Adipocyte (in vitro differentiated cells): ENCODE results near the gene MICU1.

Experiments
- DNase-seq: peaks from one replicate; pipeline ENCODE4 v3.0.0-alpha.2; 2015; ENCODE audit warnings: low read depth
- H3K27me3 ChIP-seq: replicated peaks from 2 replicates; pipeline ENCODE4 v1.7.0; 2013; ENCODE audit warnings: mild to moderate bottlenecking, low read length, moderate library complexity; ENCODE audit not compliant: control insufficient read depth, insufficient read depth
- H3K36me3 ChIP-seq: 2 replicates; pipeline ENCODE4 v1.7.0; 2013; ENCODE audit warnings: low read length, mild to moderate bottlenecking, moderate library complexity; ENCODE audit not compliant: control insufficient read depth, insufficient read depth, severe bottlenecking
- H3K4me1 ChIP-seq: 2 replicates; pipeline ENCODE4 v1.7.0; 2013; ENCODE audit warnings: mild to moderate bottlenecking, low read length, moderate library complexity; ENCODE audit not compliant: control insufficient read depth, insufficient read depth
- H3K4me3 ChIP-seq: 2 replicates; pipeline ENCODE4 v1.7.0; 2013; ENCODE audit warnings: mild to moderate bottlenecking, low read length, moderate library complexity
- H3K9ac ChIP-seq: 2 replicates; pipeline ENCODE4 v1.7.0; 2013; ENCODE audit warnings: mild to moderate bottlenecking, low read length, moderate library complexity
- H3K9me3 ChIP-seq: 2 replicates; pipeline ENCODE4 v1.7.0; 2013; ENCODE audit warnings: mild to moderate bottlenecking, low read length, moderate library complexity; ENCODE audit not compliant: control insufficient read depth

Gene MICU1

DNA sequence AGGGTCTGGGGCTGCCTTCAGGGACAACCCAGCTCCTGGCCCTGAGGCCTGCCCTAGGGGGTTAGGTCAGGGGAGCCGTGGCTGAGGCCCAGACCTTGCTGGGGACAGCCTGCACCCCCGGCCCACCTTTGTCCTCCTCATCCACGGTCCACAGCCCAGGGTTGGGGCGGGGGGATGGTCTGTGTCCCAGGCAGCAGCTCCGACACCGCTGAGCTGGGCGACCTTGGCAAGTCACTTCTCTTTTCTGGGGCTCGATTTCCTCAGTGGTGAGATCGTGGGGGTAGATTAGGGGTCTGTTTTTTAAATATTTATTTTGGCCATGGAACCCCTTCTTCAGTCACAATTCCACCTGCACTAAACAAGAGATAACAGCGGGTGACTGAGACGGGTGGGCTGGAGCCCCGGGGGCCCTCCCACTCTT, 302.1 kb downstream of the MICU1 start:
- no peaks in the 10 kb centered on the region for H3K36me3 ChIP-seq
- H3K9me3 ChIP-seq, result no peaks in the 10 kb centered on the region
- no peak overlapping the region for H3K4me3 ChIP-seq
- no peak overlapping the region for H3K9ac ChIP-seq
- peaks cover 48% of the 10 kb centered on the region for H3K4me1 ChIP-seq
- DNase-seq, result no peak
- H3K27me3 ChIP-seq, result no peaks in the 10 kb centered on the region

DNA sequence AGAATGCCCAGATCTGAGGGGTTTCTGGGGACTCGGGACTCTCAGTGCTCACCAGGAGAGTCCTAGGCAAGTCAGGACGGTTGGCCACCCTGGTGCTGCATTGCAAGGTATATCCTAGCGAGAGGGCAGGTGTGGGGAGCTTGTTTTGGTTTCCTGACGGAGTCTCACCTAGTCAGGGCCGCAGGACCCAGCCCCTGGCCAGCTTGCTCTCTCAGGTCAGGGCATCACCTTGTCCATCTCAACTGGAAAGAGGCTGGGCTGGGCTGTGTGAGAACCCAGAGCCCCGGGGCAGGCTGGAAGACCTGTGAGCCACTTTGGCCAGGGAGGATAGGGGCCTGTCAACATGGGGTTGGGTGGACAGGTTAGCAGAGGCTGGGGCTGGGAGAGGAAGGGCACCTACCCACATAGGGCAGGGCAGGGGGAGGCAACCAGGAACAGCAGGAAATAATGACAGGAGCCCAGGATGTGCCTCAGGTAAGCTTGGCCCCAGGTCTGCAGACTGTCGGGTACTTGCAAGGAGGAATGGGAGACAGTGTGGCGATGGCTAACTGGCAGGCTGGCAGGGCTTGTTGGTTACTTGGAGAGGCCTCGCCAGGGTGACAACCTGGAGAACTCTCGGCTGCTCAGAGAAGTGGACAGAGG, 302.6 kb downstream of the MICU1 start:
- Histone ChIP-seq H3K4me3 (no peak overlapping the region), H3K9me3 (no peaks in the 10 kb centered on the region), H3K4me1 (peaks cover 47% of the 10 kb centered on the region), H3K9ac (no peak overlapping the region), H3K36me3 (no peaks in the 10 kb centered on the region), H3K27me3 (no peaks in the 10 kb centered on the region)
- no peak for DNase-seq

DNA sequence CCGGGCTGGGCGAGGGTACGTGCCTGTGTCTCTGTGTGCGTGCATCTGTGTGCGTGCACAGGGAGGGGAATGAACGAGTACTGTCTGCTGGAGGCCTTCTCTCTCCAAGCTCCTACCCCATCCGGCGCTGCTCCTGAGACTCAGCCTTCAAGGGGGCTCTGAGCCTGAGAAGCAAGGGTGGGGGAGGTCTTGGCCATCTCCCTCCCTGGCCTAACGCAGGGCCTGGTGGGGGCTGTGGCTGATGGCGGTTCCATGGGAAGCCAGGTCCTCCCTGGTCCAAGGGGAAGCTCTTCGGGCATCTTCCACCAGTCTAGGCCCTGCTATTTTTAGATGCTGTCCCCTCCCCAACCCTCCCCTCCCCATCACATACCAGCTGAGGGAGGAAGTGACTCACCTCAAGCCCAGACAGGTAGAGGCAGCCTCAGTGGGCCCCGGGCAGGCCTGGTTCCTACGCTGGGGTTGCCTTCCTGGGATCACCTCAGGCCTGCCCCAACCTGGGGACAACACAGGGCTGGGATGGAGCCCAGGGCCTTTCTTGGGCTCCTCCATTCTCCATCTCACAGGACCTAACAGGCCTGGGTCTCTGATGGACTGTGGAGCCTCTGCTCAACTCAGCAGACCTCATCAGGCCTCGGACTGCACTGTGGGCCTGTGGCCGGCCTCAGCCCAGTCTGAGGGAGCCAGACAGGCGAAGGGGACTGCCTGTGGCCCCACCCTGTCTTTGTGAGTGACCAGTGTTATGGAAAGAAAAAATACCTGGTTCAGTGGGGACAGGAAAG, 303.4 kb downstream of the MICU1 start:
- Histone ChIP-seq H3K4me1 (peaks cover 42% of the 10 kb centered on the region), H3K9me3 (no peaks in the 10 kb centered on the region), H3K36me3 (no peaks in the 10 kb centered on the region), H3K4me3 (no peak overlapping the region), H3K27me3 (no peaks in the 10 kb centered on the region), H3K9ac (no peak overlapping the region)
- DNase-seq, result no peak

DNA sequence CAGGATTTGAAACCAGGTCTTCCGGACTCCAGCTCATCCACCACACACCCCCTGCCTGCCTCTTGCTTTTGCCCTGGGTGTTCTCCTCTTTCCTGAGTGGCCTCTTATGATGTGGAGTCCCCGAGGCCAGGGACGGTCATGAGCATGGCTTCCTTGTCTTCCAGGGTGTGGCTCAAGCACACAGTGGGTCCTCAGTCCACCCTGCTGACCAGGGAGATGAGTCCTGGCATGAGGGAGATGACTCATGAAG, 303.9 kb downstream of the MICU1 start:
- no peaks in the 10 kb centered on the region for H3K36me3 ChIP-seq
- no peaks in the 10 kb centered on the region for H3K27me3 ChIP-seq
- no peak overlapping the region for H3K4me3 ChIP-seq
- no peaks in the 10 kb centered on the region for H3K9me3 ChIP-seq
- peaks cover 45% of the 10 kb centered on the region for H3K4me1 ChIP-seq
- H3K9ac ChIP-seq, result no peak overlapping the region
- no peak for DNase-seq

DNA sequence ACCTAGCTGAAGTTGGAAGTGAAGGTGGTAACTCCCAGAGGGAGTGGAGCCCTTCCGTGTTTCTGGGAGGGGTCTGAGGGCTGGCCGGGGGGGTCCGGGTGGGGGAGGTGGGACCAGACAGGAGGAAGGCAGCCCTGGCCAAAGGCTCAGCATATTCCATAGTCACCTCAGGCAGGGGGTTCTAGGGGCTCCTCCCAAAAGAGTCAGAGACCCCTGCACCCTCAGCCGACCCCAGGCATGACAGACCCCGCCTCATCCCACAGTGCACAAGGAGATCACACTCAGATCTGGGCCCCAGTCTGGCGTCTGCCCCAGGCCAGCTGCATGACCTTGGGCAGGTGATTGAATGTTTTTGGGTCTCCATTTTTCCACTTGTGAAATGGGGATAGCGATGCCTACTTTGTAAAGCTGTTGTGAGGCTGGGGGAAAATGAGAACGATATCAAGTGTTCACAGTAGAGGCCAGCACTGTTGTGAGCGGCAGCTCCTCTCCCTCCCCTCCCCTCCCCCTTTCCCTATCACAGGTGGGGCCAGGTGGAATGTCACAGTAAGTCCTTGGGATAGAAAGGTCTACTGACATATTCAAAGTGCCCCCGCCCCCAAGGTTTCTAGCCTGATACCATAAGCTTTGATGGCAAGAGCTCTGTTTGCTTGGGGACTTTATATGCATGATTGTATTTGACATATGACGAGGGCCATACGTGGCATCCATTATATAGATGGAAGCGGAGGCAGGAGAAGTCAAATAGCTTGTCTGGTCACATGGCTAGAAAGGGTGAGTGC, 304.4 kb downstream of the MICU1 start:
- Histone ChIP-seq H3K36me3 (no peaks in the 10 kb centered on the region), H3K9ac (peak overlapping the region; percentile 88), H3K4me1 (peaks cover 50% of the 10 kb centered on the region), H3K27me3 (no peaks in the 10 kb centered on the region), H3K4me3 (peak overlapping the region; percentile 50), H3K9me3 (no peaks in the 10 kb centered on the region)
- DNase-seq, result no peak

DNA sequence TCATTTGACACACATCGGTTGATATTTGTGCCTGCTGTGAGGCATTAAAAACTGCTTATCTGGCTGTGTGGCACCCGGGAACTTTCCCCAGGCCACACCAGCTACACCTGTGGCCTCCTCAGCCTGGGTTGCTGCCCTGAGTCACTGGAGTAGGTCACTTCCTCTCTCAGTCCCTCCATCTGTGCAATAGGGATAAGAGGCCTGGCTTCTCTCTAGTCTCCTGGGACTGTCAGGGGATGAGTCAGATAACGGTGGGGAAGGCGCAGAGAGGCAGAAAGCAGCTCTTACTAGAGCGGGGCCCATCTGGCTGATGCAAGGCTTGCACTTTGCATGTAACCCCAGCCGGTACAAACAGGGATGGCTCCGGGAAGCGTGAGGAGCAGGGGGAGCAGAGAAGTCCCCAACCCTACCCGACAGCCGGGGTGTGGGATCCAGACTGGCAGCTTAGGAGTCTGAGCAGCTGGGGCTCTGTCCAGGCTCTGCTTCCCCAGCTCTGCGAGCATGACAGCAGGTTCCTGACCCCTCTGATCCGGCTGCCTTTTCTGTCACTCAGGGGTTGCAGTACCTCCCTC, 305.1 kb downstream of the MICU1 start:
- peak; percentile 99 for DNase-seq
- peak overlapping the region; percentile 88 for H3K9ac ChIP-seq
- no peaks in the 10 kb centered on the region for H3K27me3 ChIP-seq
- peaks cover 57% of the 10 kb centered on the region for H3K4me1 ChIP-seq
- H3K36me3 ChIP-seq, result no peaks in the 10 kb centered on the region
- H3K4me3 ChIP-seq, result peak overlapping the region; percentile 50
- no peaks in the 10 kb centered on the region for H3K9me3 ChIP-seq

DNA sequence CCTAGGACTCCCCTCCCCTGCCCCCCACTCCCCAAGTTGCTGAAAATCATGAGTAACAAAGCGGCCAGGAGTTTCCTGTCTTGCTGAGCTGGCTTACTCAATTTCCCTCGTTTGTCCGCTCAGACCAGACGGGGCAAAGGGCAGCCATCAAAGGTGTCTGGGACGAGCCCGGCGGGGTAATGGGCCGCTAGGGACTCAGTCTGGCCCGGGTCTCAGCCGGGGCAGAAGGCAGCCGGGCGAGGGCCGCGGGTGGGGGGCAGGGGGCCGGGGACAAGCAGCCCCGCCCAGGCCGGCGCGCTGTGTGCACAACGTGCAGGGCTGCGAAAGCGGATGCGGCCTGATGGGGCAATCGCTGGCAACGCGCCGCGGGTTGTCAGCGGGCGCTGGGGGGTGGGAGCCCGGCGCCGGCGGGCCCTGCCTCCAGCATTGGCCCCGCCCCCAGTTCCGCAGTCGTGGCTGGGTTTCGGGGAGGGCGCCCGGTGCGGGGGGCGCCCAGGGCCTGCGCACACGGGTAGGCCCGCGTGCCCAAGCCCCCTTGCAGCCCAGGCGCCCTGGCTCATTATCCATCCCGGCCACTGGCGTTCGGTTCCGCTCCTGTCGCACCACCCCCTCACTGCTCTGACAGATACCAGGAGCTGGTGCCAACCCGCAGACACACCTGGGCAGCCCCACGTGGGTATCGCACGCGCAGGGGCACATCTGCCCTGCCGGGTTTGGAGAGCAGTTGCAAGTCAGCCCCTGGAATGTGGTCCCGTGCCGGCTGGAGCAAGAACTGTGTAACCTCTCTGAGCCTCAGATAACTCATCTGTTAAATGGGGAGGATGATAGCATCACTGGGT, 306.2 kb downstream of the MICU1 start:
- H3K9me3 ChIP-seq, result no peaks in the 10 kb centered on the region
- peaks cover 60% of the 10 kb centered on the region for H3K4me1 ChIP-seq
- no peaks in the 10 kb centered on the region for H3K27me3 ChIP-seq
- peak overlapping the region; percentile 71 for H3K4me3 ChIP-seq
- DNase-seq, result peak; percentile 96
- H3K36me3 ChIP-seq, result no peaks in the 10 kb centered on the region
- peak overlapping the region; percentile 85 for H3K9ac ChIP-seq

DNA sequence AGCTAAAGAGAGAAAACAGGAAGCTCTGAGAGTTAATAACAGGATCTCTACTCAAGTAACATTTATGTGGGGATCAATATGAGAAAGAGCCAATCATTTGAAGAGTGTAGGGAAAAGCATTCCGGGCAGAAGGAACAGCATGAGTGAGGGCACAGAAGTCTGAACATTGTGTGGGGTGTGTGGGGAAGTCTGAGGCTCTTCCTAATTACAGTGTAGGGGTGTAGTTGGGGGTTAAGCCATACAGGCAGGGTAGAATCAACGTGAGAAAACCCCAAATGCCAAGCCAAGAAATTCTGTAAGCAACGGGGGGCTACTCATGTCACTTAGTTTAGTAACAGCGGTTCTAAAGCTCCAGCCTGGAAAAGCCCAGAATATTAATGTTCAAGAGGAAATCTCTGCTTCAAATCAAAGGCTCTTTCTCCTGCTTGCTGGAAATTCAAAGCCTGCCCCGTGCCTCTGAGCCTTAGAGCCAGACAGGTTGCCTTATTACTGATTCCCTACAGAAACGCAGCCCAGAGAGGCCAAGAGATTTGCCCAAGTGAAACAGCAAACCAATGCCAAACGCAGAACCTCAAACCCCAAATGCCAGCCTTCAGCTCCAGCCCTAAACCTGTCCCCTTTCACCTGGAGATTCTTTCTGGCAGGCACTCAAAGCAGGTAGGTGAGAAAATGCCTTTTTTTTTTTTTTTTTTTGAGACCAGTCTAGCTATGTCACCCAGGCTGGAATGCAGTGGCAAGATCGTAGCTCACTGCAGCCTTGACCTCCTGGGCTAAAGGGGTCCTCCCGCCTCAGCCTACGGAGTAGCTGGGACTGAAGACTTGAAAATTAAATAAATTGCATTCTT, 307.2 kb downstream of the MICU1 start:
- DNase-seq, result no peak
- H3K9me3 ChIP-seq, result no peaks in the 10 kb centered on the region
- no peaks in the 10 kb centered on the region for H3K27me3 ChIP-seq
- no peaks in the 10 kb centered on the region for H3K36me3 ChIP-seq
- H3K4me1 ChIP-seq, result peaks cover 57% of the 10 kb centered on the region
- peak overlapping the region; percentile 85 for H3K9ac ChIP-seq
- H3K4me3 ChIP-seq, result peak overlapping the region; percentile 12
